PFSK-1 (cell line): Measurements from ENCODE around the gene KIAA0232.

Source experiments
- POLR2AphosphoS5 ChIP-seq: IDR thresholded peaks from 2 replicates; pipeline ENCODE4 v1.6.1; 2012; ENCODE audit warnings: low read depth, mild to moderate bottlenecking, control low read depth, low read length, moderate library complexity
- TAF1 ChIP-seq: IDR thresholded peaks from 2 replicates; pipeline ENCODE4 v1.6.1; 2012; ENCODE audit warnings: low read length, control low read depth, borderline replicate concordance; ENCODE audit not compliant: insufficient read depth
- TF ChIP-seq, protein P1 (sequence below), 2 experiments: IDR thresholded peaks; 2 replicates each; pipeline versions ENCODE4 v1.6.1 to v1.8.0; 2011 to 2012; ENCODE audit warnings: low read depth in 2 of 2, low read length in 2 of 2, control low read depth in 1 of 2, inconsistent platforms in 1 of 2, mild to moderate bottlenecking in 1 of 2, moderate library complexity in 1 of 2; ENCODE audit not compliant: insufficient read depth in 1 of 2

DNA sequence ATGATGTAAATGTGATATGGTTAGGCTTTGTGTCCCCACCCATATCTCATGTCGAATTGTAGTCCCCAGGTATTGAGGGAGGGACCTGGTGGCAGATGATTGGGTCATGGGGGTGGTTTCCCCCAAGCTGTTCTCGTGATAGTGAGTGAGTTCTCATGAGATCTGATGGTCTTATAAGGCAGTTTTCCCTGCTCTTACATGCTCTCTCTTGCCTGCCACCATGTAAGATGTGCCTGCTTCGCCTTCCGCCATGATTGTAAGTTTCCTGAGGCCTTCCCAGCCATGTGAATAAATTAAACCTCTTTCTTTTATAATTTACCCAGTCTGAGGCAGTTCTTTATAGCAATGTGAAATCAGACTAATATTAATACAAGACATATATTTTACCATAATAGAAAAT is 42.6 kb upstream of the KIAA0232 start:
- no peak for TF ChIP-seq POLR2AphosphoS5
- TF ChIP-seq, protein P1, sequence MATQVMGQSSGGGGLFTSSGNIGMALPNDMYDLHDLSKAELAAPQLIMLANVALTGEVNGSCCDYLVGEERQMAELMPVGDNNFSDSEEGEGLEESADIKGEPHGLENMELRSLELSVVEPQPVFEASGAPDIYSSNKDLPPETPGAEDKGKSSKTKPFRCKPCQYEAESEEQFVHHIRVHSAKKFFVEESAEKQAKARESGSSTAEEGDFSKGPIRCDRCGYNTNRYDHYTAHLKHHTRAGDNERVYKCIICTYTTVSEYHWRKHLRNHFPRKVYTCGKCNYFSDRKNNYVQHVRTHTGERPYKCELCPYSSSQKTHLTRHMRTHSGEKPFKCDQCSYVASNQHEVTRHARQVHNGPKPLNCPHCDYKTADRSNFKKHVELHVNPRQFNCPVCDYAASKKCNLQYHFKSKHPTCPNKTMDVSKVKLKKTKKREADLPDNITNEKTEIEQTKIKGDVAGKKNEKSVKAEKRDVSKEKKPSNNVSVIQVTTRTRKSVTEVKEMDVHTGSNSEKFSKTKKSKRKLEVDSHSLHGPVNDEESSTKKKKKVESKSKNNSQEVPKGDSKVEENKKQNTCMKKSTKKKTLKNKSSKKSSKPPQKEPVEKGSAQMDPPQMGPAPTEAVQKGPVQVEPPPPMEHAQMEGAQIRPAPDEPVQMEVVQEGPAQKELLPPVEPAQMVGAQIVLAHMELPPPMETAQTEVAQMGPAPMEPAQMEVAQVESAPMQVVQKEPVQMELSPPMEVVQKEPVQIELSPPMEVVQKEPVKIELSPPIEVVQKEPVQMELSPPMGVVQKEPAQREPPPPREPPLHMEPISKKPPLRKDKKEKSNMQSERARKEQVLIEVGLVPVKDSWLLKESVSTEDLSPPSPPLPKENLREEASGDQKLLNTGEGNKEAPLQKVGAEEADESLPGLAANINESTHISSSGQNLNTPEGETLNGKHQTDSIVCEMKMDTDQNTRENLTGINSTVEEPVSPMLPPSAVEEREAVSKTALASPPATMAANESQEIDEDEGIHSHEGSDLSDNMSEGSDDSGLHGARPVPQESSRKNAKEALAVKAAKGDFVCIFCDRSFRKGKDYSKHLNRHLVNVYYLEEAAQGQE (IDR thresholded peaks at IDR 0.05; ENCODE audit: insufficient read depth in 1 of 2, low read depth in 2 of 2, low read length in 2 of 2) = no peak
- TF ChIP-seq TAF1 = no peak
